HG03045 (cell line): ENCODE measurements around the gene FAM168A.

Experiments
- ATAC-seq: cut with Tn5 transposase; IDR thresholded peaks from one replicate; pipeline ENCODE4 v1.9.1; 2021; ENCODE audit warnings: mild to moderate bottlenecking, moderate library complexity; ENCODE audit not compliant: unreplicated experiment

The FAM168A gene

DNA sequence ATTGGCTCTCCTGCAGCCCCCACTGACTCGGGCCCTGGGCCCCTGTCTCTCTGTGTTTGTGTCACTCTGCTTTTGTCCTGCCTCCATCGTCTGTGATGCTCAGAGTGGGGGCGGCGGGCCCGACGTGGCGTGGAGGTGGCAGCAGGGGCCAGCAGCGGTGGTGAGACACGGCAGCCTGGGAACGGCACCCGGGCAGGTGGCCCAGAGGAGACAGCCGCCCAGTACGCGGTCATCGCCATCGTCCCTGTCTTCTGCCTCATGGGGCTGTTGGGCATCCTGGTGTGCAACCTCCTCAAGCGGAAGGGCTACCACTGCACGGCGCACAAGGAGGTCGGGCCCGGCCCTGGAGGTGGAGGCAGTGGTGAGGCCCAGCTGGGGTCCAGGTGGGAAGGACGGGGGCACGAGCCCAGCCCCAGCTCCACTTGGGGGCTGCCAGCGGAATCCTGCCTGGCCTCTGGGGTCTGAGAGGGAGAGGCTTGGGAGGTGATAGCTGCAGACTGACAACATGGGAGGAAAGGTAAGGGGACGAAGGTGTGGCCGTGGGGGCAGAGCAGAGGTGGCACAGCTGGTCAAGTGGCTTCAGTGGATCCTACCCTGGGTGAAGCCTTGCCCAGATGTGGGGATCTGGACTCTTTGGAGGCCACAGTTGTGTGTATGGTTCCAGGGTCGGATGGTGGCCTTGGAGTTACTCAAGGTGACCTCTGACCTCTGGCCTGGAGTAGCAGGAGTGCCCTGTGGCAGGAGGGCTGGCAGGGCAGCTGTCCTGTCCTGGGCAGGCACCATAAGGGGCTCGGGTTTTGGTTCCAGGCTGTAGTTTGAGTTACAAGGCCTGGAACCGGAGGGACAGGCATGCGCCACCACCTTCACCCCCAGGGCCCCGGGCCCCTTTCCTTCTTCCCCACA, 205.6 kb downstream of the FAM168A start:
- no peak for ATAC-seq

DNA sequence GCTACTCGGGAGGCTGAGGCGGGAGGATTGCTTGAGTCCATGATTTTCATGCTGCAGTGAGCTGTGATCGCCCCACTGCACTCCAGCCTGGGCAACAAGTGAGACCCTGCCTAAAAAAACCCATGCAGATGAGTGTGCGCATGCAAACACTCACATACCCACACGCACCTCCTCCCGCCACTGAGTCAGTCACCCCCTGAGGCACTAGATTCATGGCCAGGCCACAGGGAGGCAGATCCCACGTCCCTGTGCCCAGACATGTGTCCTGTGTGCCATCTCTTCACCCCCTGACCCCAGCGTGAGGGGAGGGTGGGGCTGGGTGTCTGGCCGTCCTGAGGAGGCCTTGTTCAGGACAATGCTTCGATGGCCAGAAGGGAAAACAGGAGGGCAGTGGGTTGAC, 206.2 kb downstream of the FAM168A start:
- no peak for ATAC-seq

DNA sequence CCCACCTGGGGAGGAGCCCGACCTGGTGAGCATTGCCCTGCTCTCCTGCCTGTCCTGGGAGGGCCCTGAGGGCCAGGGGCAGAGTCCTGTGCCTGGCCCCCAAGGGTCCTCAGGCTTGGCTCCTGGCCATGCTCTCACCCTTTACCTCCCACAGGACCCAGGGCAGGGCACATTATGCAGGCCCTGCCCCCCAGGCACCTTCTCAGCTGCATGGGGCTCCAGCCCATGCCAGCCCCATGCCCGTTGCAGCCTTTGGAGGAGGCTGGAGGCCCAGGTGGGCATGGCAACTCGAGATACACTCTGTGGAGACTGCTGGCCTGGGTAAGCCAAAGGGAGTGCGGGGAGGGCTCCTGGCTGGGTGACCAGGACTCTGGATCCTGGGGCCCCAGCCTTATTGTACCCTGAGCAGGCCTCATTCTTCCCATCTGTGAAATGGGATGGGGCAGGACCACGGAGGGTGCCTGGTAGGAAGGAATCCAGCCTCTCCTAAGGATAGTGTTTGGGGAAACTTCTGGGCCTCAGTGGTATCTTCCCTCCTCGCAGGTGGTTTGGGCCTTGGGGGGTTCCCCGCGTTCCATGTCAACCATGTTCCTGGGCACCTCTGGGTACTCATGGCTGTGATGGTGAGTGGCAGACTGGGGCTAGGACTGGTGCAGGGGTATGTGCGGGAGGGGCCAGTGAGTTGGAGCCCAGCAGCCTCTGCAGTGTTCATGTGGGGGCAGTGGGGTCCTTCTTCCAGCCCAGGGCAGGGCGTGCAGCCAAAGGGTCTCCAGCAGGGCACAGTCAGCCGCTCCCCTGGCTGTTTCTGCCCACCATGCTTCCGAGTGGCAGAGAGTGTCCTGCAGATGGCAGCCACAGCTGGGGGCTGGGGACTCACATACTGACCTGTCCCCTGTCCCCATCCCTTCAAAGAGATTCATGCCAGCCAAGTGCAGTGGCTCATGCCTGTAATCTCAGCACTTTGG, 207.0 kb downstream of the FAM168A start:
- ATAC-seq, result no peak

DNA sequence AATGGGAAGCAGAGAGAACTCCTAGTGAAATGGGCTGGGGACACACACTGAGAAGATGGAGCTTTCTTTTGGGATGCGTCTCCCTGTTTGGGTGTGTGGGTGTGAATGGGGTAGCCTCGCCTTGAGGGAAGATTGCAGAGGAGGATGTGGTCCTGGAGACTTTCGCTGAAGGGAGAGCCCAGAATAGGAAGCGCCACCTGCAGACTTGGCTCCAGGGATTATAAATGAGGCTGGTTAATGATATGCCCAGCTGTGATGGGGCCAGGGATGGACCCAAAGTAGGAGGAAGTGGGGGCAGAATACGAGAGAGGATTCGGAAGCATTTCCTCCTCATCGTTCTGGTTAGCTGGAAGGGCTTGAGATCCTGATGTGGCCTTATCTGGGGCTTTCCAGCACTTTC, 208.0 kb downstream of the FAM168A start:
- no peak for ATAC-seq

DNA sequence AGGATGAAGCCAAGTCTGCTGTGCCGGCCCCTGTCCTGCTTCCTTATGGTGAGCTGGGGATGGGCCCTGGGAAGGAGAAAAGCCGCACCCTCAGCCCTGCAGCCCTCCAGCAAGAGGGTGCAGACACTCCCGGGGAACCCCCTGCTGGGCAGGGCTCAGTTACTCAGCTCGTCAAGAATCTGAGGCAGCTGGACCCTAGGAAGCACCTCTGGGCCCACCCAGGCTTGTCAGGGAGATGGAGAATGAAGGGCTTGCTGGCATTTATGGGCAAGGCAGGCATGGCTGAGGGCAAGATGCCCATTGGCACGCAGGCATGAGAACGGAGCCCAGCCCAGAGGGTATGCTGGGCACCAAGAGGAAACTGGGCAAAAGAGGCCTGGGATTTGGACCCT, 208.8 kb downstream of the FAM168A start:
- ATAC-seq, result no peak

DNA sequence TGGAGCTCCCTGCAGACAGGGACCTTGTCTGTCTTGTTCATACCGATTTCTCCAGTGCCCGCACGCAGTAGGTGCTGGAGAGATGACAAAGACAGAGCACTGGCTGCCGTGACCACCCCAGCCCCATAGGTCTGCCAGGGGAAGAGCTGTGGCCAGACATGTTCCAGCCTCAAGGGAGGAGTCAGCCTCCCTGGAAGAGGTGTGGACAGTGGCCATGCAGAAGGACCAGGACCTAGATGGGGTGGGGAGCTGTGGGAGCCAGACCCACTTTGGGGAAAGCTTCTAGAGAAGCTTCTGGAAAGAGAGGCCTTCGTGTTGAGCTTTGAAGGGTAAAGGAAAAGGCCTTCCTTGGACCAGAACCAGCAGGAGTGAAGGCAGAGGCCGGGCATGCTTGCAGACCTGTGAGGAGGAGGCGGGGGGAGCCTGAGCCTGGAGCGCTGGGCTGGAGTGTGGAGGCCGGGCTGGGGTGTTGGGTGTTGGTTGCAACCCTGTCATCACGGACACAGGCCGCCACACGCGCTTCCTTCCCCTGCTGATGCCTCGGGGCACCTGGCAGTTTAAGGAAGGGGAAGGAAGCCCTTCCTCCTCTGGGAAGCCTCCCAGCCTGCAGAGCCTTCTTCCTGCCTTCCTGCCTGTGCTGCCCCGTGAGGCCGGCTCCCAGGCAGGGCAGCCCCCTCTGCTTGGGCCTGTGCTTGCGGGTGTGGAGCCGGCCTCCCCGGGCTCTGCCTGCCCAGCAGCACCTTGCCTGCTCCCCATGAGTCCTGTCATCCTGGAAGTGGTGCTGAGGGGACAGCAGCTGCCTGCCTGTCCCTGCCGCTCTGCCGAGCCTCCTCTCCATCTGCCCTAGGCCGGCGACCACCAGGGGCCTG, 209.4 kb downstream of the FAM168A start:
- ATAC-seq, result no peak

DNA sequence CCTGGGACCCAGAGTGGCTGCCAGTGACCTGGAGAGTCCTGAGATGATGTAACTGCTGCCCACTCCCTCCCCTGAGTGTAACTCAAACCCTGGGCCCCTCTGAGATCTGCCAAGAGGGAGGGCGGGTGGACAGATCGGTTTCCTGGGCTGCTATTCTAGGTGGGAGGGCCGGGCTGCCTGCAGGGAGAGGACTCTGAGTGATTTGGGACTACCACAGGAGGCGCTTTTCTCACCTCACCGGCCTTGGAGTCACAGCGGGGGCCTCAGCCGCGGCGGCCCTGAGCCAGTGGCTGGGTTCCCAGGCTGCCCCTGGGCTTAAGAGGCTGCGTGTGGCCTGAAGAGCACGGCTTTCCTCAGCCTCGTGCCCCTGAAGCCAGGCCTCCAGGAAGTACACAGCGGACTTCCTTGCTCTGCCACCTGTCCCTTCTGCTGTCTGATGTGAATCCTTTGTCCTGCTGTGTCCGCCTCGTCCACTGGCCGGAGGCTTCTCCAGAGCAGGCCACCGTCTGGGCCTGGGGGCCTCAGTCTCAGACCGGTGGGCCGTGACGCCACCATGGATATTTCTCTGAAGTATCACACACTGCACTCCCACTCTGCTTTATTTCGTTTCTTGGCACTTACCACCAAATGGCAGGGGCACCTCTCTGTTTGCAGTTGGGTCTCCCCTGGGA, 210.2 kb downstream of the FAM168A start:
- no peak for ATAC-seq

DNA sequence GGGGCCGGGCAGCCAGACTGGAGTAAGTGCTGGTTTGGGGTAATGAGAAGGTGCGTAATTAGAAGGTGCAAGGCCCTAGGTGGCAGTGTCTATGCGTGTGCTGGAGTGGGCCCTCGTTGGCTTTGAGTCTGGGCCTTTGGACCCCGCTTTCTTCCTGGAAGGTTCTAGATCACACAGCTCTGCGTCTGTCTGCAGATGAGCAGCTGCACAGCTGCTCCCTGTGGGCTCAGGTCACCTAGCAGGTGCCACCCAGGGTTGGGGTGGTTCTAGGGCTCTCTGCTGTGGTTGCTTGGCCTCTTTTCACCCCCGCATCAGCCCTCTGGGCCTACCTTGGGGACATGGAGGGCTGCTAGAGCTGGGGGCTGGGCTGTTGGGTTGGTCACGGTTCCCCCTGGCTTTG, 211.4 kb downstream of the FAM168A start:
- ATAC-seq, result no peak

DNA sequence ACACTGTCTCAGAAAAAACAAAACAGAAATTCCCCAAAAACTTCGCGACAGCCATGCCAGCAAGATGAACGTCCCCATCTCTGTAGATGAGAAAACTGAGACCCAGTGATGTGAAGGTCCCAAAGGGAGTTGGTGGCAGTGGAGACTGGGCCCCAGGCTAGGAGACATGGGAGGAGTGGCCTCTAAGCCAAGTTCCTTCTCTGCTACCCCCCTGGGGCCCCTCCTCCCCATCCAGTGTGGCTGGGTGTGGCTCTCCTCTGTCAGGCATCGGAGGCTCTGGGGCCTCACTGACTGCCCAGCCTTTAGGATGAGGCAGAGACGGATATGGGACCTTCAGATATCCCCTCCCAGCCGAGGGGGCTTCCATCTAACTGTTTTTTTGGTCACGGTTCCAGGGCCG, 211.9 kb downstream of the FAM168A start:
- ATAC-seq, result no peak

DNA sequence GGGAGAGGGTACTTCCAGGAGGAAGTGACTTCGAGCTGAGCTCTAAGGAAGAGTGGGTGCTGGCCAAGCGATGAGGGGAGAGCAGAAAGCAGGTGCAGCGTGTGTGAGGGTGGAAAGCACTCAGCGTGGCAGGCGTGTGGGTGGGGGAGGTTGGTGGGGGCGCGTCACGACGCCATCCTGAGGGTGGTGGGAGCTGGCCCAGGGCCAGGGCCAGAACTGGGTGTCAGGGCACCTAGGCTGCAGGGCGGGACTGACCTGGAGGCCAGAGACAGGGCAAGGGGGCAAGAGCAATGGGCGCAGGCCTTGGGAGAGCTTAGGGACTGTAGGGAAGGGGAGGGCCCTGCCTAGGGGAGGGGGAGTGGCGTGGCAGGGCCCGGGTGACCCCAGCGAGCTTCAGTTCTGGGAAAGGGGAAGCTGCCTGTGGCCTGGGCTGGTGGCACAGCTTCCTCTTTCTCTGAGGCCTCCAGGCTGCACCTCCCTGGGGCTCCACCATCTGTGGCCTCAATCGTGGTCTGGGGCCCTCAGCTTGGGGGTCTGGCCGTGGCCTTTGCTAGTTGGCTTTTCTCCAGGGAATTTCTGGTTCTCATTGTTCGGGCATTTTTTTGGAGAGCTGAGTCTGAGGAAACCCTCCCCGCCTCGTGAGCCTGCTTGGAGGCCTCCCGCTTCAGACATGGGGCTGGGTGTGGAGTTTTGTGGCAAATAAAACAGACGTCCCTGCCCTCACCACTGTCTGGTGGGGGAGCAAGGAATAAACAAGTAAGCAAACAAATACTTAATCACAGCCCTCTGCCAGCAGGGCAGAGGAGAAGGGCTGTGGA, 212.8 kb downstream of the FAM168A start:
- ATAC-seq, result peak; percentile 32

DNA sequence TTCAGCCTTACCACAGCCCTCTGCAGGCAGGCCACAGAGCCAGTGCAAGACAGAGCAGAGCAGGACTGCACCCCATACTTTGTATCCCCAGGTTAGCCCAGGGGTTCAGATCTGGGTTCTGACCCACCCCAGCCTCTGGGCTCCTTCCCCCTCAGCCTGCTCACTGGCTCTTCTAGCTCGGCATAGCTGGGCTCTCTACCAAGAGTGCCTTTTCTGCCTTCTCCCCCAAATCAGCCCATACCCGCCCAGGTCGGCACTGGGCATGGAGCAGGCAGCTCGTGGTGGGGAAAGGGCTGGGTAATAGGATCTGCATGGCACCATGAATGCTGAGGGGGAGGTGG, 213.4 kb downstream of the FAM168A start:
- ATAC-seq, result peak; percentile 1

DNA sequence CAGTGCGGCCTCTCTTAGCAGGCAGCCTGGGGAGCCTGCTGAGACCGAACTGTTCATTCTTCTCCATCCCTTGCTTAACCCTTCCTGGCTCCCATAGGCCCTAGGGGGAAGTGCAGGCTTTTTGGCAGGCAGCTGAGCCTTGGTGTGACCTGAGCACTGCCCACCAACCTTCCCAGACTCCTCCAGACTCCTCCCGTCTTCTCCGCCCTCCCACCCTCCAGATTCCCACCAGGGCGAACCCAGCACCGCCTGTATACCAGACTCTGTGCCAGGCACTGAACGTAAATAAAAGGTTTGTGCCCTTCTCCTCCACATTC, 213.8 kb downstream of the FAM168A start:
- ATAC-seq, result no peak

DNA sequence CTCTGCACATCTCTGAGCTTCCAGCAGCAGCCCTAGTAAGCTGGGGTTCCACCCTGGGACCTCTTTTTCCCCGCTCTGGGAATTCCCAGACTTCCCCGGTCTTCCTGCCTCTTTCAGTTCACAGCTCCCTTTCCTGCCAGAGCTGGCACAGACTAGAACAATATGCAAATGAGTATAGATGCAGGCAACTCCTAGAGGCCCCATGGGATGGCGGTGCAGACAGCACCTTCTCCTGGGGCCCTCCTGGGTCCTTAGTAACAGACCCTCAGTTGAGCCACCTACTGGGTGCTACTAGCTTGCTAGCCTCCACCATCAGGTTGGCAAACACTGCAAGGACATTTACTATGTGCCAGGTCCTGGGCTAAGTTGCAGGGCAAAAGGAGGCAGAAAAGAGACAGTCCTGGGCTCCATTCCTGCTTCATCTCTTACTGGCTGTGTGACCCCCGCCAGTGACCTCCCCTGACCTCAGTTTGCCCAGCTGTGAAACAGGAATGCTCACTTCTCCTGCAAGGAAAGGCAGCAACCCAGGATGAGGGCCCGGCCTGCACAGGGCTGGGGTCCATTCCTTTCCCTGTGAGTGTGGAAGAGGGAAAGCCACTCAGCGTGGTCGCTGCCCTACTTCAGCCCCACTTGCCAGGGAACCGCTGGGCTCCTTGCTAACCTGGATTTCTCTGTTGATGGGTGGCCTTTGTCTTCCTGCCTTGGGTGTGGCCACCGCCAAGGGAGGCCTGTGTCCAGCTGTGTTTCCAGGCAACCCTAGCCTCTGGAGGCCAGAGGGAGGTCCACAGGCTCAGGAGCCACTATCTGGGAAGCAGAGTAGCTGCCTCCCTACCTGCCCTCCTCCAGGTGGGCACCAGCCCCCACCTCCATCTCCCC, 214.4 kb downstream of the FAM168A start:
- no peak for ATAC-seq

DNA sequence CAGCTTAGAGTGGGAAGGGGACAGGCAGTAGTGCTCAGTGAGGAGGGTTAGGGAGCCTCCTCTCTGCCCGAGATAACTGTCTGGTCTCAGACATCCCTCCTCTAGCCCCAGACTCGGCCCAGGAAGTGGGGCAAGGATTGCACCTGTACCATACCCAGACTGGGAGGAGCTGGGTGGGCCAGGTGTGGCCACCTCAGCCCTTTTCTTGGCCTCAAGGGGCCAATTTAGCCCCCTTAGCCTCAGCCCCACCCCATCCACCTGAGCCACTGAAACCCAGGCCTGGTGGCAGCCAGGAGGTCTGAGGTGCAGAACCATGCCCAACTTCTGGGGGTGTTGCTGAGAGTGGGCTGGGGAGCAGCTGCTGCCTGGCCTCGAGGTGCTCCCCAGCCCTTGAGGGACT, 215.2 kb downstream of the FAM168A start:
- no peak for ATAC-seq

DNA sequence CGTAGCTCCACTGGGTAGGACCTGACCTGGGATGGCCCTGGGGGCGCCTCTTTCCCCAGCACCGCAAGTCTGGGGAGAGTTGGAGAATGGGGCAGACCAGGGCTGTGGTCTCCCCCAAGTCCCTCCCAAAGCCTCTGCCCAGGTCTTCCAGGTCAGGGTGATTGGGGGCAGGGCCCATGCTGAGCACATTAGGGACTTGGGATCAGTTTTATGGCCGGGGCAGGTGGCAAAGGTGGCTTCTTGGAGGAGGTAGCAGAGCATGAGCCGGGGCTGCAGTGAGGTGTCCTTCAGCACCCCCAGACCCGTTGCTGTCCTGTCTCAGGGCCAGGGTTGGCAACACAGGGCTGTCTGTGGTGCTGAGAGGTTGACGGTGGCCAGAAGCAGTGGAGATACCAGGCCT, 215.7 kb downstream of the FAM168A start:
- ATAC-seq, result no peak

DNA sequence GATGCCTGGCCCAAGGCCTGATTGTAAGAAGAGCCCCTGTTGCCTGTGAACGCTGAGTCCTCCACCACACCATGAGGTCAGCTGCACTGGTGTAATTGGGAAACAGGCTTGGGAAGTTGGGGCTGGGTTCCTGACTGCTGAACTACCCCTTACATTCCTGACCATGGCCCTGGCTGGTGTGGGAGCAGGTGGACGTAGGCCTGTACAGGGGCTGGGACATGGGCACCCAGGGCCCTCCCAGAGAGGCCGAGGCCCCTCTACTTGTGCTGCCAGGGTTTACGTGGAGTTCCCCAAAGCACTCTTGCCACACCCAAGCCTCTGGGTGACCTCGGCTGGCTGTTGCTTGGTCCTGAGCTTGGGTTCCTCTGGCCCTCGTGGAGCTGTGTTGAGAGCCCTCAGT, 216.3 kb downstream of the FAM168A start:
- ATAC-seq, result no peak

DNA sequence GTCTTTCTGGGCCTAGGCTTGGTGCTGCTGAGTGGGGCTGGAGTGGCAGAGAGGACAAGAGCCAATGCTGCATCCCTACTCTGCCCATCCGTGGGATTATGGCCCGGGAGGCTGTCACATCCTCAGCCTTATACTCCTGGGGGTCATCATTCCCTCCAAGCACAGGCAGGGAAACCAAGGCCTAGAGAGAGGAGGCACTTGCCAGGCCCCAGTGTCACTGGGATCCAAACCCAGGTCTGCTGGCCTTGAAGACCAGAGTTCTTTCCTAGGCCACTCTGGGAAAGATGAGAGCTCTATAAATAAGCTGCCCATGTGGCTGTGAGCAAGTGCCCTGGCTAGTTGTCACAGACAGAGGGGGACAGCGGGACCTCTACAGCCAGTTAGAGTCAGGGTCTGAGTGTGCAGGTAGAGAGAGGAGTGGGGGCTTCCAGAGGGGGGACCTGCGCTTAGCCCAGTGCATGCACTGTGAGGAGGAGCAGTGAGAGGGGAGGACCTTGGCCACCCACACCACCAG, 217.0 kb downstream of the FAM168A start:
- no peak for ATAC-seq

DNA sequence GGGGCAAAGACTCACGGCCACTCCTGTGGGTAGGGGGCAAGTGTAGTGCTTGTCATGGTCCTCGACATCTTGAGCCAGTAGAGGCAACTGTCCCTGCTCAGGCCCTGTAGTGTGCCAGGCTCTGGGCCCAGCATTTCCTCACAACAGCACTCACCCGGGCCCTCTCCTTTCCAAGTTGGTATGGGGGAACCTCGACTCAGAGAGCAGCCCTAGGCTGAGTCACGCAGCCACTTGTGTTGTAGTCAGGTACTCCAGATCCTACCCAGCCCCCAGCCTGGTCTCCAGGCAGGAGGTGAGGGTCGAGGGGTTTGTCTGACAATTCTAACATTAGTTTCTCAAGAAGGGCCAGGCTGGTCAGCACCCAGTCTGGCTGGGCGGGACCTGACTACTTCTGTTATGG, 217.6 kb downstream of the FAM168A start:
- ATAC-seq, result no peak
